ENCODE measurements around the gene TEDC2.
A peak's percentile ranks its signal among the peaks of the same experiment; 100 is the strongest.
"Not testable (repeated sequence)": the region's sequence is repeated elsewhere in the genome, so short reads cannot be mapped to it uniquely, and the experiment has no call there.

TEDC2 gene

GRCh38 chr16:2438121-2438520 lies 21.8 kb upstream of the TEDC2 start:
- DNase-seq, result no peak

GRCh38 chr16:2439598-2439997 lies 20.3 kb upstream of the TEDC2 start:
- DNase-seq, result no peak

- not testable (repeated sequence) for DNase-seq
Observed at GRCh38 chr16:2441143-2441804, 18.6 kb upstream of the TEDC2 start.

GRCh38 chr16:2443555-2443954 lies 16.4 kb upstream of the TEDC2 start:
- no peak for DNase-seq

GRCh38 chr16:2447920-2448583 lies 11.9 kb upstream of the TEDC2 start:
- DNase-seq, result peak; percentile 42

GRCh38 chr16:2449118-2449517 lies 10.8 kb upstream of the TEDC2 start:
- DNase-seq, result no peak

- no peak for DNase-seq
Observed at GRCh38 chr16:2450535-2450934, 9.4 kb upstream of the TEDC2 start.

GRCh38 chr16:2450975-2451381 lies 8.9 kb upstream of the TEDC2 start:
- DNase-seq, result no peak

GRCh38 chr16:2451851-2452320 lies 8.0 kb upstream of the TEDC2 start:
- no peak for DNase-seq

- no peak for DNase-seq
Observed at GRCh38 chr16:2452650-2453049, 7.3 kb upstream of the TEDC2 start.

GRCh38 chr16:2455081-2455845 lies 4.6 kb upstream of the TEDC2 start:
- DNase-seq, result no peak

- DNase-seq, result no peak
Observed at GRCh38 chr16:2456551-2457153, 3.3 kb upstream of the TEDC2 start.

GRCh38 chr16:2457267-2457666 lies 2.6 kb upstream of the TEDC2 start:
- DNase-seq, result no peak

- no peak for DNase-seq
Observed at GRCh38 chr16:2457946-2458345, 2.0 kb upstream of the TEDC2 start.

GRCh38 chr16:2458887-2459646 lies 842 bp upstream of the TEDC2 start:
- DNase-seq, result no peak

- no peak for DNase-seq
Observed at GRCh38 chr16:2460391-2460713, 443 bp downstream of the TEDC2 start.

GRCh38 chr16:2460916-2461315 lies 1.0 kb downstream of the TEDC2 start:
- no peak for DNase-seq

GRCh38 chr16:2462031-2462866 lies 2.3 kb downstream of the TEDC2 start:
- no peak for DNase-seq

GRCh38 chr16:2464333-2464732 lies 4.4 kb downstream of the TEDC2 start:
- DNase-seq, result no peak

GRCh38 chr16:2465653-2466415 lies 5.9 kb downstream of the TEDC2 start:
- DNase-seq, result no peak
